ENCODE results near the gene PPEF1.
"Not testable (repeated sequence)": the region's sequence is repeated elsewhere in the genome, so short reads cannot be mapped to it uniquely, and the experiment has no call there.

PPEF1 gene

DNA sequence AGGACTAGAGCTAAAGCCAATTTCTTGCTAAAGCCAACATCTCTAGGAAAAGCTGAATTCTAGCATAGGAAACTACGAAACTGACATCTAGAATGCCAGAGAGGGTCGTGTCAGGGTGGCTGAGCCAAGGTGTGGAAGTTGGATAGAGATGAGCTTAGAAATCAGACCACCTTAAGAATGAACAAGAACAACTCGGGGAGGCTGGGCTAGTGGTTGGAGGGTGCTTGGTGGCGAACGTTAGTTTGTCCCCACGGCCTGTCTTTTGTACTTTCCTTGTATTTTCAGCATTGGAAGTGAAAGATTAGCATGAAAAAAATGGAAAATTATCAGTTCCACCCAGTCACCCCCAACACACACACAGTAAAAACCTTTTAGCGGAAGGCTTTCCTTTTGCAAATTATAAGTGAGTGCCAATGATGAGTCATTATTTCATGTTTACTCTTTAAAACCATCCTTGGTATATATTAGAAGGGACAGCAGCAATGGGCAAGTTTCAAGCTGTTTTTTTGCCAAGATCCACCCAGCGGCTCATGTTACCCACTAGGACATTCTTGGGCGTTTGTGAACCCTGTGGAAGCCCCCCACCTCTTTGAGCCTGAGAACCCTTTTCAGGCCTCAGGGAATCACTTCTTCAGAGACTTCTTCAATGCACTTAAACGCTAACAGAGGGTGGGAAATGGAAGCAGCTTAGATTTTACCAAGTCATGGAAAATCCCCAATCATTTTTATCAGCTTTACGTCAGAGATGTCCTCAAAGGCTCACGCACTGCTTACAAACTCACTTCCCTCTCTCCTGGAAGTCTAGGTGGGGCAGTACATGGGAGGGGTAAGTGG, 4.9 kb upstream of the PPEF1 start:
- no peak for DNase-seq

DNA sequence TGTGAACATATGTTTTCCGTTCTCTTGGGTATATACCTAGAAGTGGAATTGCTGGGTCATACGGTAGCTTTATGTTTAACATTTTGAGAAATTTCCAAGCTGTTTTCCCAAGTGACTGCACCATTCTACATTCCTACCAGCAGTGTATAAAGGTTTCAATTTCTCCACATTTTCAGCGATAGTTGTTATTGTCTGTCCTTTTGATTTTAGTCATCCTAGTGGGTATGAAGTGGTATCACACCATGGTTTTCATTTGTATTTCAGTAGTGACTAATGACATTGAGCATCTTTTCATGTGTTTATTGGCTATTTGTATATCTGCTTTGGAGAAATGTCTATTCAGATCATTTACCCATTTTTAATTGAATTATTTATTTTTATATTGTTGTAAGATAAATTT, 2.4 kb downstream of the PPEF1 start:
- no peak for DNase-seq

- no peak for DNase-seq
These were observed 7.5 kb downstream of the PPEF1 start for GRCh38 chrX:18714910-18715309.

- DNase-seq = no peak
These were observed 12.4 kb downstream of the PPEF1 start for GRCh38 chrX:18719852-18720251.

GRCh38 chrX:18721683-18722499, 14.4 kb downstream of the PPEF1 start:
- DNase-seq = peak; percentile 63

- no peak for DNase-seq
These were observed 15.1 kb downstream of the PPEF1 start for GRCh38 chrX:18722500-18723071.

GRCh38 chrX:18725310-18725943, 18.0 kb downstream of the PPEF1 start:
- no peak for DNase-seq

DNA sequence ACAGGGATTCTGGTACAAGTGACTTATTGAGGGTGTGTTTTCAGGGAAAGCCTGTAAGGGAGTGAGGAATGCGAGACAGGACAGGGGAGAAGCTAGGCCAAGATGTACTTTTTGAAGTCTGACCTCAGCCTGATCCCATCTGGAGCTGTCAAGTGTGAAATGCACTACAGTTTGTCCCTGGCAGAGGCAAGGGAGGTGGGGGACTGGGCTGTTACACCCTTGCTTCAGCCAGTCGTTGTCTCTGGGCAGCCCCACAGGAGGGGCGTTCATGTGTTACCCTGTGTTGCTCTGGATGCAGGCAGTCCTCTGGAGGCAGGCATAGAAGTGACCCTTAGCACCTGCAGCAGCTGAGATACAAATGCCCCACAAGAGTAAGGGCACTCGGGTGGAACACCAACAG, 25.8 kb downstream of the PPEF1 start:
- DNase-seq = no peak

GRCh38 chrX:18739609-18740008, 32.2 kb downstream of the PPEF1 start:
- DNase-seq = not testable (repeated sequence)

DNA sequence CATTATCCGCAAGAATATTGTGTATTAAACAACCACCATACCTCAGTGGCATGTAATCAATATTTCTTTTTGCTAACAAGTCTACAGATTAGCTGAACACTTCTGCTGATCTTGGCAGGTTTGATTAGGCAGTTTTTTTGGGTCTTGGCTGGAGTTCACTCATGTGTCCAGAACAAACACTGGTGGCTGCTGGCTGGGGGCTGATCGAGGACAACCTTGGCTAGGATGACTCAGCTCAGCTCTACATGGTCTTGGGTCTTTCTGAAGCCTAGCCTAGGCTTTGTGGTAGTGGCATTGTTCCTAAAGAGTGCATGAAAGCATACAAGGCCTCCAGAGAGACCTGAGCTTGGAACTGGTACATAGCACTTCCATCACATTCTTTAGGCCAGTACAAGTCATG, 41.1 kb downstream of the PPEF1 start:
- DNase-seq = no peak

DNA sequence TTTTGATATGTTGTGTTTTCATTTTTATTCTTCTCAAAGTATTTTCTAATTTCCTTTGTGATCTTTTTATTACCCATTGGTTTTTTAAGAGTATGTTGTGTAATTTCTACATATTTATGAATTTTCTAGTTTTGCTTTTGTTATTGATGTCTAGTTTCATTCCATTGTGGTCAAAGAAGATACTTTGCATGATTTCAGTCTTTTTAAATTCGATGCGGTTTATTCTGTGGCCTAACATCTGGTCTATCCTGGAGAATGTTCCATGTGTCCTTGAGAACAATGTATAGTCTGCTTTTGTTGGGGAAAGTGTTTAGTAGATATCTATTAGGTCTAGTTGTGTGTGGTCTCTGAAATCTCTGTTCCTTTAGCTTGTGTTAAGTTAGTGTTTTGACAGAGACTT, 46.2 kb downstream of the PPEF1 start:
- no peak for DNase-seq

DNA sequence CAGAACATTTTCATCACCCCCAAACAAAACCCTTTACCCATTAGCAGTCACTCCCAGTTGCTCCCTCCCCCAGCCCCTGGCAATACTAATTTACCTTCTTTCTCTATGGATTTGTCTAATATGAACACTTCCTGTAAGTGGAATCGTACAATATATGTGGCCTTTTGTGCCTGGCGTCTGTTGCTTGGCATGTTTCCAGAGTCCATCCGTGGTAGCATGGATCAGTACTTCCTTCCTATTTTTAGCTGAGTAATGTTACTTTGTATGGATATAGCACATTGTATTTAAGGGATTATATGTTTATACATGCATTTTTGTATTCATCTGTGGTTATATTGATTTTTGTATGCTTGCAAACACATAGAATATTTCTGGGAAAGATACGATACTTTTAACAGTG, 48.2 kb downstream of the PPEF1 start:
- no peak for DNase-seq

GRCh38 chrX:18757956-18758932, 50.8 kb downstream of the PPEF1 start:
- no peak for DNase-seq

DNA sequence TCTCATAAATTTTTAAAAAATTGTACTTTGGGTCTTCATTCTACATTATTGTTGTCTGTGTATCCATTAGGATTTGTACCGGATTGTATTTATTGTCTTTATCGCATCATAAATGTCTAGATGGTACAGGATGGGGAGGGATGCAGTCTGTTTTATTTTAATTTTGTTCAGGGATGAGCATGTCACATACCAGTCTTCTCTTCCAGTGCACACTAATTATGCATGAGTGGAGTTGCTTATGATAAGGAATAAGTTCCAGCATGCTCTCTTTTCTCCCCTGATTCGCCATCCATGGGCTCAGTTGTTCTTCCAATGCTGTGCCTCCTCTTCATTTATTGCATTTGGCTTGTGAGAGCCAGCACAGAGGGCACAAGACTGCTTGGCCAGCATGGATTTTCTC, 54.3 kb downstream of the PPEF1 start:
- no peak for DNase-seq

DNA sequence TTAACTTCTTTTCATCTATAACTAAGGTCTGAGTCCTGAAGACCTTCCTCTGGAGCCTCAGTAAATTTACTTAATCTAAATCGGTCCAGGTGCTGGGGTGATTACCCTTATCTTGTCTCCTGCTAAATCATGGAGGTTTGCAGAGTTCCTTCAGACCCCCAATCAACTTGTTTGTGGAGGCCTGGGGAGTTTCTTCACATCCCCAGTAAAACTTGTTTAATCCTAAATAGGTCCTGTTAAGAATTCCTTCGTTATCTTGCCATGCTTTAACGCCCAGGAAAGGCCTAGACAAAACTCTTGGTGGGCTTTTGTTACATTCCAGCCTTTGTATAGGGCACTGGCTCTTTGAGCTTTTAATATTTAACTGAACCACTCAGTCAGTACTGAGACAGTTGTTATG, 55.7 kb downstream of the PPEF1 start:
- DNase-seq = not testable (repeated sequence)

- DNase-seq = no peak
These were observed 61.9 kb downstream of the PPEF1 start for GRCh38 chrX:18769364-18769763.

DNA sequence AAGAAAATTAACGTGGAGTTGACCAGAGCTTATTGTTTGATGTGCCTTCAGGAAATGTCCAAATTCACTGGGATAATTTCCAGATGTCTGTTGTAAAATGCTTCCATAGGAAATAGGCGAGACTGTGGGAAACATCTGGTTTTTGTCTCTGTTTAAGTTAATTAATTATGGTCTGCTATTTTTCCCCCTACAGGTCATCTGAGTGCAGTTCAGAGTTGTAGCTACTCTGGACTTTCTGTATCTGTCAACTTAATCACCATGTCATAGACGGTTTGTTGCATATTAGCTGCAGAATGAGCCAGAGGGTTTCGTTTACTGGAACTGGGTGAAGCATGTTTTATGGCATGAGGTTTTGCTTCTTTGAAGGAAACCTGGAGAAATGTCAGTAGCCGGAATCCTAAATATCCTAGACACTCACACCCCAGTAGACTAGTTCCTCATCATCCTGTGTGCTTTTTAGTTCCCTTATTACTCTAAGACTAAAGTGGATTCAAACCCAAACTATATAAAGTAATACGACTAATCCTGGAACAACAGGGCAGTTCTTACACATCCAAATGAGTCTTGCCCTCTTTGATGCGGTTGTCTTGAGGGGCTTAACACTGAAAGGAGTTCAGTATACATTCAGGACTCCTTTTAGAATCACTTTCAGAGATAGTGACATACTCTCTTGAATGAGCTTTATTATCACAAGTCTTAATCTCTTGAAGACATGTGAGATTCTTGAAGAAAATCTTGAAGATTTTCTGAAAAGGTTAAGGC, 62.5 kb downstream of the PPEF1 start:
- no peak for DNase-seq

- no peak for DNase-seq
These were observed 82.5 kb downstream of the PPEF1 start for GRCh38 chrX:18789916-18790315.

DNA sequence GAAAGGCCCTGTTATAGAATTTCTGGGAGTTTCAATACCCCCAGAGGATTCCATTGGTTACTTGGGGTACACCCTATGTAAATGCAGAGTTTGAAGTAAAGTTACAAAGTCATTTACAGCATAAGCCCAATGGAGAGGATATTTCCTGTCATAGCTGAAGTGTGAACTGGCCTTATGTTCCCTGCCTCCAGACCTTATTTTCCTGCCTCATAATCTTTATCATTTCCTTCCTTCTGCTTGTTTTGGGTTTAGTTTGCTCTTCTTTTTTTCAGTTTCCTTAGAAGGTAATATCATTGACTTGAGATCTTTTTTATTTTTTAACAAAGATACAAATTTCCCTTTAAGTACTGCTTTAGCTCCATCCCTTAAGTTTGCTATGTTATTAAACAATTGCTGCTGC, 85.4 kb downstream of the PPEF1 start:
- DNase-seq = no peak

GRCh38 chrX:18793601-18794089, 86.2 kb downstream of the PPEF1 start:
- peak; percentile 85 for DNase-seq

DNA sequence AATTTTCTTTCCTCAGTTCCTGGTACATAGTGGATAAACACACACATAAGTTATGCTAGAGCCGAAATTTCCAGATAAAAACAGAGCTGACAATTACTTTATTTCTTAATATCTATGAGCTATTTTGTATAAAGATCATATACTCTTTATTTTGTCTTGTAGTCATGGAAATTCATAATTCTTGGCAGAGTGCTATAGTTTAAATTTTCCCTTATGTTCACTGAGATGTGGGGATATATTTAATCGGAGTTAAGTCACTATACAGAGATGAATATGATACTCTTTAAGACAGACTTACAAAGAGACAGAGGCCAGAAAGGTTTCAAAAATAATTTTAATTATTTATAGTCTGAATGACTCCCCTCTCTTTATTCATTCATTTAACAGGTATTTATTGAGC, 89.7 kb downstream of the PPEF1 start:
- DNase-seq = no peak

Measured in islet precursor cell (in vitro differentiated cells).